ENCODE data around the gene CLDN1. TPM values are rescaled to one million over a fixed set of nuclear protein-coding genes. Genes with fewer than 3 reads are reported as not detected.

The CLDN1 gene
- total RNA-seq, 2 donors from 2014 or later, result 0.21 to 2.0 TPM

GRCh38 chr3:190366133-190366532, 43.9 kb upstream of the CLDN1 start:
- H3K4me1 ChIP-seq (ENCODE audit: control insufficient read depth in 1 of 2, low read depth in 2 of 2), result peaks cover 0 to 5% of the 10 kb centered on the region in 2 donors
- no peak overlapping the region for H3K27ac ChIP-seq
- no peaks in the 10 kb centered on the region for H3K9me3 ChIP-seq
- no peak overlapping the region for H3K4me3 ChIP-seq
- no peak for ATAC-seq (ENCODE audit: insufficient number of reproducible peaks, low FRiP score, low read depth)
- no peak for DNase-seq (ENCODE audit: low spot score)
- no peaks in the 10 kb centered on the region for H3K27me3 ChIP-seq (replicated peaks; ENCODE audit: insufficient read depth)
- H3K36me3 ChIP-seq, result no peaks in the 10 kb centered on the region
- no peak for TF ChIP-seq CTCF (IDR thresholded peaks at IDR 0.05)

GRCh38 chr3:190362258-190362657, 40.0 kb upstream of the CLDN1 start:
- no peaks in the 10 kb centered on the region for H3K27me3 ChIP-seq (replicated peaks; ENCODE audit: insufficient read depth)
- no peaks in the 10 kb centered on the region for H3K9me3 ChIP-seq
- no peaks in the 10 kb centered on the region for H3K36me3 ChIP-seq
- no peak for ATAC-seq (ENCODE audit: insufficient number of reproducible peaks, low FRiP score, low read depth)
- no peak overlapping the region for H3K27ac ChIP-seq
- H3K4me3 ChIP-seq, result no peak overlapping the region
- DNase-seq (ENCODE audit: low spot score), result no peak
- TF ChIP-seq CTCF (IDR thresholded peaks at IDR 0.05), result no peak
- H3K4me1 ChIP-seq (ENCODE audit: control insufficient read depth in 1 of 2, low read depth in 2 of 2), result peaks cover 0 to 5% of the 10 kb centered on the region in 2 donors

GRCh38 chr3:190361791-190362190, 39.5 kb upstream of the CLDN1 start:
- TF ChIP-seq CTCF (IDR thresholded peaks at IDR 0.05), result no peak
- no peak for ATAC-seq (ENCODE audit: insufficient number of reproducible peaks, low FRiP score, low read depth)
- no peak overlapping the region for H3K4me3 ChIP-seq
- no peaks in the 10 kb centered on the region for H3K9me3 ChIP-seq
- H3K4me1 ChIP-seq (ENCODE audit: control insufficient read depth in 1 of 2, low read depth in 2 of 2), result peaks cover 0 to 5% of the 10 kb centered on the region in 2 donors
- H3K36me3 ChIP-seq, result no peaks in the 10 kb centered on the region
- H3K27me3 ChIP-seq (replicated peaks; ENCODE audit: insufficient read depth), result no peaks in the 10 kb centered on the region
- DNase-seq (ENCODE audit: low spot score), result no peak
- no peak overlapping the region for H3K27ac ChIP-seq

GRCh38 chr3:190360228-190360627, 38.0 kb upstream of the CLDN1 start:
- Histone ChIP-seq H3K9me3 (no peaks in the 10 kb centered on the region), H3K4me1 (ENCODE audit: control insufficient read depth in 1 of 2, low read depth in 2 of 2) (peaks cover 0 to 5% of the 10 kb centered on the region in 2 donors), H3K4me3 (no peak overlapping the region), H3K27ac (no peak overlapping the region), H3K36me3 (no peaks in the 10 kb centered on the region), H3K27me3 (replicated peaks; ENCODE audit: insufficient read depth) (no peaks in the 10 kb centered on the region)
- DNase-seq (ENCODE audit: low spot score) (no peak), ATAC-seq (ENCODE audit: insufficient number of reproducible peaks, low FRiP score, low read depth) (no peak)
- no peak for TF ChIP-seq CTCF (IDR thresholded peaks at IDR 0.05)

GRCh38 chr3:190359813-190360212, 37.6 kb upstream of the CLDN1 start:
- Histone ChIP-seq H3K27me3 (replicated peaks; ENCODE audit: insufficient read depth) (no peaks in the 10 kb centered on the region), H3K9me3 (no peaks in the 10 kb centered on the region), H3K4me1 (ENCODE audit: control insufficient read depth in 1 of 2, low read depth in 2 of 2) (peaks cover 0 to 5% of the 10 kb centered on the region in 2 donors), H3K4me3 (no peak overlapping the region), H3K36me3 (no peaks in the 10 kb centered on the region), H3K27ac (no peak overlapping the region)
- ATAC-seq (ENCODE audit: insufficient number of reproducible peaks, low FRiP score, low read depth) (no peak), DNase-seq (ENCODE audit: low spot score) (no peak)
- TF ChIP-seq CTCF (IDR thresholded peaks at IDR 0.05), result no peak

Data from thoracic aorta (tissue), 2 donors.